ENCODE results near the gene CENPVL2.

- TF ChIP-seq POLR2AphosphoS5 (IDR thresholded peaks at IDR 0.05; ENCODE audit: borderline replicate concordance, low read depth, low read length), result no peak
- no peak for TF ChIP-seq EZH2 (IDR thresholded peaks at IDR 0.05)
Observed at GRCh38 chrX:51697397-51697796, 14.8 kb upstream of the CENPVL2 start.
